Adrenal gland (tissue), 12 donors: Measurements from ENCODE around the gene ETV6. TPM values are rescaled to one million over a fixed set of nuclear protein-coding genes. Genes with fewer than 3 reads are reported as not detected.
A peak's percentile ranks its signal among the peaks of the same experiment; 100 is the strongest.

Experiments used
- DNase-seq, 7 donors: peaks; one replicate each; pipeline ENCODE4 v3.0.0-alpha.2; 2019 to 2020
- H3K27ac ChIP-seq, 5 donors: fragments of 200-600 bp; sonication (generic) in 4 of 5; 1 replicate in 3 of 5; 2 replicates in 2 of 5; pipeline versions ENCODE4 v1.5.1 to v1.8.0; 2016 to 2020; ENCODE audit warnings: mild to moderate bottlenecking in 1 of 5
- H3K27me3 ChIP-seq: fragments of 200-600 bp; 2 replicates; pipeline ENCODE4 v1.8.0; 2021
- H3K36me3 ChIP-seq, 2 donors: fragments of 200-600 bp; replicated peaks in 1 of 2; 1 replicate in 1 of 2; 2 replicates in 1 of 2; pipeline versions ENCODE4 v1.5.1 to v1.8.0; 2018 to 2022
- H3K4me1 ChIP-seq, 2 donors: fragments of 200-600 bp; replicated peaks in 1 of 2; 1 replicate in 1 of 2; 2 replicates in 1 of 2; pipeline versions ENCODE4 v1.5.1 to v1.8.0; 2018 to 2021
- H3K4me3 ChIP-seq, 4 donors: fragments of 200-600 bp; sonication (generic) in 3 of 4; one replicate each; pipeline ENCODE4 v1.5.1; 2016 to 2018
- H3K9me3 ChIP-seq, 3 donors: fragments of 200-600 bp; sonication (generic) in 1 of 3; replicated peaks in 1 of 3; 1 replicate in 2 of 3; 2 replicates in 1 of 3; pipeline versions ENCODE4 v1.5.1 to v1.8.0; 2016 to 2021
- POLR2A ChIP-seq, 2 donors: fragments of 450-650 bp; IDR thresholded peaks; one replicate each; pipeline ENCODE4 v1.6.1; 2017; ENCODE audit warnings: antibody characterized with exemption in 2 of 2, mild to moderate bottlenecking in 2 of 2, moderate library complexity in 1 of 2
- WGBS, 4 donors: extraction: QIAGEN DNeasy Blood & Tissue Kit in 2 of 4; methylation state at CpG; one replicate each; pipeline versions ENCODE4 v1.1.5 to v1.1.7; 2013 to 2017; 5-methylcytosine and 5-hydroxymethylcytosine counted together
- intact Hi-C, 2 donors: fragments of 100-400 bp; cut with DNase I; formaldehyde crosslinking; loops; one replicate each; pipeline versions ENCODE4 v1.14.1 to v1.15.0; 2022 to 2023
- polyA plus RNA-seq, 3 donors: library from polyadenylated mRNA; stranded (reverse); fragments of 200-250 nt in 2 of 3; fragments of 350-450 nt in 1 of 3; fragmentation: Illumina TruSeq in 1 of 3; extraction: RNeasy Lipid Tissue Mini Kit (QIAGEN cat#74804) in 1 of 3; gene quantifications; one replicate each; pipeline ENCODE4 v1.2.3, GENCODE V29; 2013 to 2014
- total RNA-seq, 9 donors: library from RNA; depleted of rRNA in 4 of 9; stranded (reverse); fragments of >200 nt in 4 of 9; fragments of 120-200 nt in 1 of 9; fragmentation: NEBNext Ultra II Directional in 1 of 9; extraction: Animal tissue kit (Norgen Biotek cat#: 25700) in 1 of 9; gene quantifications; one replicate each; pipeline versions ENCODE4 v1.1.0 to v1.2.4, GENCODE V29; 2013 to 2023
- TF ChIP-seq, protein P1 (sequence below), 6 experiments: fragments of 450-650 bp in 4 of 6; fragments of 200-600 bp in 2 of 6; sonication (generic) in 1 of 6; IDR thresholded peaks; 1 replicate in 5 of 6; 2 replicates in 1 of 6; pipeline versions ENCODE4 v1.5.1 to v1.8.0; 2016 to 2021; ENCODE audit warnings: antibody characterized with exemption in 6 of 6, mild to moderate bottlenecking in 2 of 6, moderate library complexity in 1 of 6
- donor health status: healthy with polysubstance abuse.
- donor health status: Bipolar disorder and iron deficiency.
- donor health status: DM: yes; HTN: yes; CAD: no.
- donor health status: DM: no; HTN: no; CAD: no.
- donor health status: DM: no; HTN: no; CAD: no.
- donor health status: DM: yes; HTN: yes; CAD: no.

Gene ETV6
- total and polyA plus RNA-seq, 12 donors = 9.6 to 46.6 (median 19.5) TPM

DNA sequence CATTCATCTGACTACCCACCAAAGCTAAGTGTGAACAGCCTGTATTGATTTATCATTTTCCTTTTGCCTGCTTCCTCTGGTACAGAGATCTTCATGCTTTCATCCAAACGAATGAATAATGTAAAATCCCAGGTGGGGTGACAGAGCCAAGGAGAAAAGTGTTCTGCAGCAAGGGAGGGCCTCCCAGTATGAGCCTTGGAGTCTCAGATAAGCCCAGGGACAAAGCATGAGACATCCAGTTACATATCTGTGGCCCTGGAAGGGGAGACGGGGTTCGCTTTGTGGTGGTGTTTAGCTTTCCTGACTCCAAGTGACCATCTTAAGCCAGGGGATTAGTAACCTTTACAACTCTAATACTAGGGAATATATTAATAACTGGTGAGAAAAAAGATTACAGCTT, 177.1 kb downstream of the ETV6 start:
- WGBS, 4 donors = 38 to 51% (median 40%) methylated on average over 3 of the region's 3 CpGs
- TF ChIP-seq POLR2A (IDR thresholded peaks at IDR 0.05) = peak in 1 of 2 donors; percentile 41
- TF ChIP-seq, protein P1, sequence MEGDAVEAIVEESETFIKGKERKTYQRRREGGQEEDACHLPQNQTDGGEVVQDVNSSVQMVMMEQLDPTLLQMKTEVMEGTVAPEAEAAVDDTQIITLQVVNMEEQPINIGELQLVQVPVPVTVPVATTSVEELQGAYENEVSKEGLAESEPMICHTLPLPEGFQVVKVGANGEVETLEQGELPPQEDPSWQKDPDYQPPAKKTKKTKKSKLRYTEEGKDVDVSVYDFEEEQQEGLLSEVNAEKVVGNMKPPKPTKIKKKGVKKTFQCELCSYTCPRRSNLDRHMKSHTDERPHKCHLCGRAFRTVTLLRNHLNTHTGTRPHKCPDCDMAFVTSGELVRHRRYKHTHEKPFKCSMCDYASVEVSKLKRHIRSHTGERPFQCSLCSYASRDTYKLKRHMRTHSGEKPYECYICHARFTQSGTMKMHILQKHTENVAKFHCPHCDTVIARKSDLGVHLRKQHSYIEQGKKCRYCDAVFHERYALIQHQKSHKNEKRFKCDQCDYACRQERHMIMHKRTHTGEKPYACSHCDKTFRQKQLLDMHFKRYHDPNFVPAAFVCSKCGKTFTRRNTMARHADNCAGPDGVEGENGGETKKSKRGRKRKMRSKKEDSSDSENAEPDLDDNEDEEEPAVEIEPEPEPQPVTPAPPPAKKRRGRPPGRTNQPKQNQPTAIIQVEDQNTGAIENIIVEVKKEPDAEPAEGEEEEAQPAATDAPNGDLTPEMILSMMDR (IDR thresholded peaks at IDR 0.05) = no peak
- Histone ChIP-seq H3K9me3 (no peaks in the 10 kb centered on the region), H3K27me3 (no peaks in the 10 kb centered on the region), H3K27ac (peak overlapping the region; percentile 12 to 80 (median 59)), H3K36me3 (no peaks in the 10 kb centered on the region), H3K4me3 (no peak overlapping the region), H3K4me1 (peaks cover 33 to 73% of the 10 kb centered on the region in 2 donors)
- peak in 5 of 7 donors; percentile 57 to 64 (median 63) for DNase-seq
- intact Hi-C loops = no loop called here

DNA sequence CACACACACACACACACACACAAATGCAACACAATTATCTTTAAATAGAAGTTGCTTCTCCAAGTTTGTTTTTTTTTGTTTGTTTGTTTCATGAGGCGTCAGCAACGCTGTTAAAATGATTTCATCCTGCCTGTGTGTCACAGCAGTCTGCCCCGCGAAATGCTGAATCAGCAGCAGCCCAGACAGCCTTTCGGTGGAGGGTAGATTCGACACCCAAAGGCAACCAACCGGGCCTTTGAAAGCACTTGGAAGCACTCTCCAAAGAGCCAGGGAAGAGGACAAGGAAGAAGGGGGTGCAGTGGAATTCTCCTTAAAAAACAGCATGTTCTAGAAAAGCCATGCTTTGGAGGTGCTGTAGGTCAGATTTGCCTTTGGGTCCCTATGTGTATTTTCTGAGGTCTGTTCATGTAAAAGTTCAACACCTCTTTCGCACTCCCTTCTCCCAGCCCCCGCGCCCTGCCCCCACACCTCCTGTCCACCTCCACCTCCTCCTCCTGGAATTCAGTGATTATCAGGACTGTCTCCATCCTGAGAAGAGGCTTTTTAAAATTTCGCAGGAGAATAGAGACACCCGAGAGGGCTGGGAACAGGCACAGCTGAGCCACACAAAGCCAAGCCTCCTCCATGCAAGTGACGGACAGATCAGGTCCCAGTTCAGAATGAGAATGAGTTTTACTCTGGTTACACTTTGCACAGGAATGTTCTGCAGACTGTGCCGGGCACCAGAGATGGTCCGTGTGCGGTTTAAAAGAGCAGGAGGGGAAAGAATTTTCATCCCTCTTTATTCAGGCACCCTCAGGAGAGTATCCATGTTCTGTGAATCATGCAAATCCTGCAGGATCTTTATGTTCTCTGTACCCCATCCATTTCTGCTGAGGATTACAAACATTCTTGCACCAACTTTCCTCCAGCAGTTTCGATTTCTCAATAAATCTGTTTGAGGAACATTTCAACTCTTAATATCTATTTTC, 177.9 kb downstream of the ETV6 start:
- H3K9me3 ChIP-seq = no peaks in the 10 kb centered on the region
- no peaks in the 10 kb centered on the region for H3K27me3 ChIP-seq
- H3K36me3 ChIP-seq = no peaks in the 10 kb centered on the region
- H3K4me3 ChIP-seq = no peak overlapping the region
- H3K4me1 ChIP-seq = peaks cover 38 to 75% of the 10 kb centered on the region in 2 donors
- intact Hi-C loops = no loop called here
- 44 to 52% (median 47%) methylated on average over 17 of the region's 17 CpGs for WGBS, 4 donors
- H3K27ac ChIP-seq = peak overlapping the region; percentile 51 to 80 (median 60)
- DNase-seq = peak; percentile 55 to 79 (median 75)
- TF ChIP-seq, protein P1 (IDR thresholded peaks at IDR 0.05) = no peak
- TF ChIP-seq POLR2A (IDR thresholded peaks at IDR 0.05) = no peak

DNA sequence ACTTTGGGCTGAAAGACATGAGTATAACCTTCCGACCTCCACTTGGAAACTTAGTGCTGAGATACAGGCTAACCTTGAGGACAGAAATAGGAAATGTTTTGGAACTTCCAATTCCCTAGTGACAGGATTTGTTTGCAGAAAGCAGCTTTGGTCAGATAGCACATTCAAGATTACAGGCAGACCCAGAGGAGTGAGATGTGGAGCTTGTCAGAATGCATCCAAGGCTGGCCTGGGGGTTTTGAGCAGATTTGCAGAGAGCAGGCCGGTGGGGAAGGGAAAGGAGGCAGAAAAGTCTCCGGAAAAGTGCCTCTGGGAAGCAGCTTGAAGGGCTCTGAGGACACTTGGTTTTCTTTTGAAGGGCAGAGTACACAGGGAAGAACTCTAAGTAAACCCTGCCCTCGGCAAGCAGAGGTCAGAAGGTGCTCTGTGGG, 180.3 kb downstream of the ETV6 start:
- intact Hi-C loops = no loop called here
- H3K9me3 ChIP-seq = no peaks in the 10 kb centered on the region
- peak overlapping the region in 4 of 5 donors; percentile 5 to 83 (median 68) for H3K27ac ChIP-seq
- H3K4me3 ChIP-seq = no peak overlapping the region
- H3K27me3 ChIP-seq = no peaks in the 10 kb centered on the region
- 18 to 28% (median 24%) methylated on average over 4 of the region's 4 CpGs for WGBS, 4 donors
- no peak for TF ChIP-seq POLR2A (IDR thresholded peaks at IDR 0.05)
- TF ChIP-seq, protein P1 (IDR thresholded peaks at IDR 0.05) = no peak
- H3K4me1 ChIP-seq = peaks cover 55 to 88% of the 10 kb centered on the region in 2 donors
- H3K36me3 ChIP-seq = no peaks in the 10 kb centered on the region
- peak in 1 of 7 donors; percentile 51 for DNase-seq

DNA sequence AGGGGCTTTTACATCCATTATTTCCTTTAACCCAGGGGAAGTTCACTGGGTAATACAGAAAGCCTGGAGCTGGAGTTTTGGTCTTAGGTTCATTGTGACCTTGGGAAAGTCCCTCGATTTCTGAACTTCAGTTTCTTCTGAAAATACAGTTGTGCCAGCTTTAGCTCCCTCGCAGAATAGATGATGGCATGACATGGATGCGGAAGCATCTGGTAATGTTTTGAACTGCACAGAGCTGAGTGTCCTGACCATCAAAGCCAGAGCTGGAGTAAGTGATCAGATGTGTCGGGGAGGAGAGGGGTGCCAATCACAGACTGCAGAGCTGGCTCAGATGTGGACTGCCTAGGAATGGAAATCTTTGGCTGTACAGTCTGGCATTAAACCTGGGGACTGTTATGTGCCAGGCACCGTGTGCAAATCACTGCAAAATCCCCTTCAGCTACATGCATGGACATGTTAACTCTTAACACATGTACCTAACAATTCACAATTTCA, 180.9 kb downstream of the ETV6 start:
- intact Hi-C loops = no loop called here
- peak overlapping the region in 3 of 5 donors; percentile 64 to 83 (median 73) for H3K27ac ChIP-seq
- H3K4me3 ChIP-seq = no peak overlapping the region
- peak in 1 of 7 donors; percentile 48 for DNase-seq
- H3K36me3 ChIP-seq = no peaks in the 10 kb centered on the region
- H3K9me3 ChIP-seq = no peaks in the 10 kb centered on the region
- TF ChIP-seq POLR2A (IDR thresholded peaks at IDR 0.05) = no peak
- TF ChIP-seq, protein P1 (IDR thresholded peaks at IDR 0.05) = no peak
- H3K27me3 ChIP-seq = no peaks in the 10 kb centered on the region
- H3K4me1 ChIP-seq = peaks cover 60 to 94% of the 10 kb centered on the region in 2 donors
- WGBS, 4 donors = 57 to 68% (median 61%) methylated on average over 5 of the region's 5 CpGs
